ENCODE measurements around the gene BHLHA15.

The BHLHA15 gene

DNA sequence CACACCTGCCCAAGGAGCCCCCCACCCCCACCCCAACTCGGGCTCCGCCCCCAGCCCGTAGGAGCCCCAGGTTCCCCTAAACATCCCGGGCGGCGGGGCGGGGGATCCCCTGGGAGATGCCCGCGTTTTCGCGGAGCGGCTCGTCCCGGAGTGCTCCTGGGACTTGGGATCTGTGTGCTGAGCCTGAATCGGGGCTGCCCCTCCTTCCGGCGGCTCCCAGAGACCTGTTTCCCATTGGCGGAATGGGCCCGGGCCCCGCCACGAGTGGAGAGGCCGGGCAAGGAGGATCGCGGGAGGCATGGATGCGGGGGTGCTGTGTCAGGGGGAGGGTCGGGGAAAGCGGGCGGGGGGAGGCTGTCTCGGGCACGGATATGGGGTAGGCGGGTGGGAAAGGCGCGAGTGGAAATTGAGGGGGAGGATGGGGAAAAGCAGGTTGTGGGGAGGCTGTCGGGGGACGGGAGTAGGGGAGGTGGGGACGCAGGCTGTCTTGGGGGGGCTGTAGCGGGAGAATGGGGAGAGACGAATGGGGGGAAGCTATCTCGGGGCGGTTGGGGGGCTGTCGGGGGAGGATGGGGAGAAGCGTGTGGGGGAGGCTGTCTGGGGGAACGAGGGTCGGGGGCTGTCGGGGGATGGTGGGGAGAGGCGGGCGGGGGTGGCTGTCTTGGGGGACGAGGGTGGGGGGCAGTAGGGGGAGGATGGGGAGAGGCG is 572 bp upstream of the BHLHA15 start:
- TF ChIP-seq ZFHX2 (tag by site-specific recombination; conservative IDR thresholded peaks at IDR 0.05) = peak; percentile 45; the same call in 1 of the 2 replicates
- peak; percentile 41; the same call in 1 of the 2 replicates for TF ChIP-seq ZBTB8A (tag by site-specific recombination; IDR thresholded peaks at IDR 0.05)
- TF ChIP-seq KLF10 (tag by site-specific recombination; IDR thresholded peaks at IDR 0.05) = no peak
- TF ChIP-seq, protein P1, sequence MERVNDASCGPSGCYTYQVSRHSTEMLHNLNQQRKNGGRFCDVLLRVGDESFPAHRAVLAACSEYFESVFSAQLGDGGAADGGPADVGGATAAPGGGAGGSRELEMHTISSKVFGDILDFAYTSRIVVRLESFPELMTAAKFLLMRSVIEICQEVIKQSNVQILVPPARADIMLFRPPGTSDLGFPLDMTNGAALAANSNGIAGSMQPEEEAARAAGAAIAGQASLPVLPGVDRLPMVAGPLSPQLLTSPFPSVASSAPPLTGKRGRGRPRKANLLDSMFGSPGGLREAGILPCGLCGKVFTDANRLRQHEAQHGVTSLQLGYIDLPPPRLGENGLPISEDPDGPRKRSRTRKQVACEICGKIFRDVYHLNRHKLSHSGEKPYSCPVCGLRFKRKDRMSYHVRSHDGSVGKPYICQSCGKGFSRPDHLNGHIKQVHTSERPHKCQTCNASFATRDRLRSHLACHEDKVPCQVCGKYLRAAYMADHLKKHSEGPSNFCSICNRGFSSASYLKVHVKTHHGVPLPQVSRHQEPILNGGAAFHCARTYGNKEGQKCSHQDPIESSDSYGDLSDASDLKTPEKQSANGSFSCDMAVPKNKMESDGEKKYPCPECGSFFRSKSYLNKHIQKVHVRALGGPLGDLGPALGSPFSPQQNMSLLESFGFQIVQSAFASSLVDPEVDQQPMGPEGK (tag by site-specific recombination; IDR thresholded peaks at IDR 0.05) = 0 out of 2 replicates have a peak, but pooled peaks have one; percentile 39
- TF ChIP-seq ZNF629 (tag by site-specific recombination; IDR thresholded peaks at IDR 0.05) = no peak
- peak; percentile 63 for TF ChIP-seq SP2 (tag by site-specific recombination; IDR thresholded peaks at IDR 0.05)
- TF ChIP-seq IKZF3 (tag by site-specific recombination; IDR thresholded peaks at IDR 0.05) = 0 out of 2 replicates have a peak, but pooled peaks have one; percentile 48
- TF ChIP-seq ZNF174 (tag by site-specific recombination; IDR thresholded peaks at IDR 0.05) = no peak
- TF ChIP-seq EGR2 (tag by site-specific recombination; IDR thresholded peaks at IDR 0.05; ENCODE audit: low read depth) = 0 out of 2 replicates have a peak, but pooled peaks have one; percentile 7
- peak; percentile 34; the same call in 1 of the 2 replicates for TF ChIP-seq SP3 (tag by site-specific recombination; IDR thresholded peaks at IDR 0.05)
- TF ChIP-seq GLIS2 (tag by site-specific recombination; IDR thresholded peaks at IDR 0.05) = 0 out of 2 replicates have a peak, but pooled peaks have one; percentile 39
- no peaks in the 10 kb centered on the region for H3K4me1 ChIP-seq (ENCODE audit: control insufficient read depth, insufficient read depth, low read length)
- POLR2A ChIA-PET = interaction anchor here (0.6 kb wide), 1 partner anchor 46 kb away, joined by 4 read pairs; no protein-coding TSS in a partner anchor
- peaks cover 0 to 14% of the 10 kb centered on the region in 2 experiments; a peak in 2 of 3 replicates for H3K36me3 ChIP-seq (ENCODE audit: control insufficient read depth in 2 of 2, insufficient read depth in 1 of 2, low read length in 2 of 2)
- H3K4me3 ChIP-seq (ENCODE audit: low read depth, low read length) = peak overlapping the region; percentile 30
- no peaks in the 10 kb centered on the region for H3K9me3 ChIP-seq (ENCODE audit: control insufficient read depth, insufficient read depth, low read depth, low read length)
- CTCF ChIA-PET = no interaction called here
- no peak overlapping the region for H3K27ac ChIP-seq (ENCODE audit: extremely low read depth, low read depth, low read length)

DNA sequence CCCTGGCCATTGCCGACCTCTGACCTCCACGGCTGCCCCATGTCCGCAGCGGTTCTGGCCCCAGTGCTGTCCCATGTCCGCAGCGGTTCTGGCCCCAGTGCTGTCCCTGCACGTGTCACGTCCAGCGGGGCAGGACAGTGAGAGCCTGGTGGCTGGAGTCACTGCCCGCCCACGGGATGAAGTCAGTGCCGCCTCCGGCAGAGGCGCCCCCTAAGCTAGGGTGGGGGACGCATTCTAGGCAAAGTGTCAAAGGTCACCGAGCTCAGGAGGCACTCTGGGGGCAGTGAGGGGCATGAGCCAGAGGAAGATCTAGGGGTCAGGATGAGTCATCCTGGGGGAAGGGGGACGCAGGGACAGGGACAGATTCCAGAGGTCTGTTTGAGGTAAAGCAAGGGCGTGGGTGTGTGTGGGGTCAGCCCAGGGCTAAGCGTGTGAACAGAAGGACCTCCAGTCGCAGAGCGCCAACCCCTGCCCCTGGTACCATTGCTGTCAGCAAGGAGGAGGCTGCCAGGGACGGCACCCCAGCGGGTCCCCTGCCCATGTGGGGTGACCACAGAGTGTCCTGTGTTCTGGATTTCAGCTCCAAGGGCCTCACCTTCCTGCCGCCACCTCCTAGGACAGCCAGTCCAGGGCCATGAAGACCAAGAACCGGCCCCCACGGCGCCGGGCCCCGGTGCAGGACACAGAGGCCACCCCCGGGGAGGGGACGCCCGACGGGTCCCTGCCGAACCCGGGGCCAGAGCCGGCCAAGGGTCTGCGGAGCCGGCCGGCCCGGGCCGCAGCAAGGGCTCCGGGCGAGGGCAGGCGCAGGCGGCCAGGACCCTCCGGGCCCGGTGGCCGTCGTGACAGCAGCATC is 665 bp downstream of the BHLHA15 start:
- H3K27ac ChIP-seq (ENCODE audit: extremely low read depth, low read depth, low read length) = no peak overlapping the region
- peak overlapping the region; percentile 41 for H3K4me3 ChIP-seq (ENCODE audit: low read depth, low read length)
- POLR2A ChIA-PET = no interaction called here
- peaks cover 0 to 2% of the 10 kb centered on the region in 2 experiments; a peak in 1 of 3 replicates for H3K36me3 ChIP-seq (ENCODE audit: control insufficient read depth in 2 of 2, insufficient read depth in 1 of 2, low read length in 2 of 2)
- no peaks in the 10 kb centered on the region for H3K4me1 ChIP-seq (ENCODE audit: control insufficient read depth, insufficient read depth, low read length)
- CTCF ChIA-PET = interaction anchor here (1.5 kb wide), 1 partner anchor 43 kb away, joined by 3 read pairs; no protein-coding TSS in a partner anchor
- no peaks in the 10 kb centered on the region for H3K9me3 ChIP-seq (ENCODE audit: control insufficient read depth, insufficient read depth, low read depth, low read length)
- TF ChIP-seq TCF7L2 (IDR thresholded peaks at IDR 0.05; ENCODE audit: borderline replicate concordance, low read depth, low read length) = no peak
- TF ChIP-seq, protein P2, sequence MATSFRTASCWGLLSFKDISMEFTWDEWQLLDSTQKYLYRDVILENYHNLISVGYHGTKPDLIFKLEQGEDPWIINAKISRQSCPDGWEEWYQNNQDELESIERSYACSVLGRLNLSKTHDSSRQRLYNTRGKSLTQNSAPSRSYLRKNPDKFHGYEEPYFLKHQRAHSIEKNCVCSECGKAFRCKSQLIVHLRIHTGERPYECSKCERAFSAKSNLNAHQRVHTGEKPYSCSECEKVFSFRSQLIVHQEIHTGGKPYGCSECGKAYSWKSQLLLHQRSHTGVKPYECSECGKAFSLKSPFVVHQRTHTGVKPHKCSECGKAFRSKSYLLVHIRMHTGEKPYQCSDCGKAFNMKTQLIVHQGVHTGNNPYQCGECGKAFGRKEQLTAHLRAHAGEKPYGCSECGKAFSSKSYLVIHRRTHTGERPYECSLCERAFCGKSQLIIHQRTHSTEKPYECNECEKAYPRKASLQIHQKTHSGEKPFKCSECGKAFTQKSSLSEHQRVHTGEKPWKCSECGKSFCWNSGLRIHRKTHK (tag by site-specific recombination; IDR thresholded peaks at IDR 0.05) = no peak
- 0 out of 2 replicates have a peak, but pooled peaks have one; percentile 41 for TF ChIP-seq GFI1B (tag by site-specific recombination; IDR thresholded peaks at IDR 0.05)
- peak; percentile 74 for TF ChIP-seq GLIS2 (tag by site-specific recombination; IDR thresholded peaks at IDR 0.05)
- no peak for TF ChIP-seq ZNF623 (tag by site-specific recombination; IDR thresholded peaks at IDR 0.05)
- no peak for TF ChIP-seq ZNF404 (tag by site-specific recombination; IDR thresholded peaks at IDR 0.05)
- TF ChIP-seq ZNF530 (tag by site-specific recombination; IDR thresholded peaks at IDR 0.05; ENCODE audit: low read depth) = no peak
- TF ChIP-seq, protein P3, sequence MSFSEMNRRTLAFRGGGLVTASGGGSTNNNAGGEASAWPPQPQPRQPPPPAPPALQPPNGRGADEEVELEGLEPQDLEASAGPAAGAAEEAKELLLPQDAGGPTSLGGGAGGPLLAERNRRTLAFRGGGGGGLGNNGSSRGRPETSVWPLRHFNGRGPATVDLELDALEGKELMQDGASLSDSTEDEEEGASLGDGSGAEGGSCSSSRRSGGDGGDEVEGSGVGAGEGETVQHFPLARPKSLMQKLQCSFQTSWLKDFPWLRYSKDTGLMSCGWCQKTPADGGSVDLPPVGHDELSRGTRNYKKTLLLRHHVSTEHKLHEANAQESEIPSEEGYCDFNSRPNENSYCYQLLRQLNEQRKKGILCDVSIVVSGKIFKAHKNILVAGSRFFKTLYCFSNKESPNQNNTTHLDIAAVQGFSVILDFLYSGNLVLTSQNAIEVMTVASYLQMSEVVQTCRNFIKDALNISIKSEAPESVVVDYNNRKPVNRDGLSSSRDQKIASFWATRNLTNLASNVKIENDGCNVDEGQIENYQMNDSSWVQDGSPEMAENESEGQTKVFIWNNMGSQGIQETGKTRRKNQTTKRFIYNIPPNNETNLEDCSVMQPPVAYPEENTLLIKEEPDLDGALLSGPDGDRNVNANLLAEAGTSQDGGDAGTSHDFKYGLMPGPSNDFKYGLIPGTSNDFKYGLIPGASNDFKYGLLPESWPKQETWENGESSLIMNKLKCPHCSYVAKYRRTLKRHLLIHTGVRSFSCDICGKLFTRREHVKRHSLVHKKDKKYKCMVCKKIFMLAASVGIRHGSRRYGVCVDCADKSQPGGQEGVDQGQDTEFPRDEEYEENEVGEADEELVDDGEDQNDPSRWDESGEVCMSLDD (tag by site-specific recombination; IDR thresholded peaks at IDR 0.05) = peak; percentile 32; the same call in 1 of the 2 replicates
- TF ChIP-seq ZBTB48 (tag by site-specific recombination; IDR thresholded peaks at IDR 0.05) = 0 out of 2 replicates have a peak, but pooled peaks have one; percentile 39
- TF ChIP-seq, protein P1 (tag by site-specific recombination; IDR thresholded peaks at IDR 0.05) = peak; percentile 69; the same call in 1 of the 2 replicates
- TF ChIP-seq YY2 (tag by site-specific recombination; IDR thresholded peaks at IDR 0.05) = no peak
- TF ChIP-seq HOXD13 (CRISPR knock-in tag; IDR thresholded peaks at IDR 0.05; ENCODE audit: borderline replicate concordance) = no peak
- peak; percentile 85 for TF ChIP-seq ZNF121 (tag by site-specific recombination; IDR thresholded peaks at IDR 0.05)
- no peak for TF ChIP-seq ZFP69B (tag by site-specific recombination; IDR thresholded peaks at IDR 0.05)
- TF ChIP-seq ZFHX2 (tag by site-specific recombination; conservative IDR thresholded peaks at IDR 0.05) = peak; percentile 91
- no peak for TF ChIP-seq MYNN (tag by site-specific recombination; IDR thresholded peaks at IDR 0.05; ENCODE audit: borderline replicate concordance)

Data from HEK293 (cell line).